Choroid plexus epithelial cell (primary cell): ENCODE measurements around the gene HSPB9.

Experiments used
- DNase-seq: peaks from one replicate; pipeline ENCODE4 v3.0.0-alpha.2; 2010; ENCODE audit warnings: low read depth
- H3K4me3 ChIP-seq: 2 replicates; pipeline ENCODE4 v1.5.1; 2011; ENCODE audit warnings: low read depth, mild to moderate bottlenecking, control low read depth, low read length, moderate library complexity
- CTCF ChIP-seq: conservative IDR thresholded peaks from 2 replicates; pipeline ENCODE4 v1.5.1; 2011; ENCODE audit warnings: low read depth, mild to moderate bottlenecking, control low read depth, inconsistent platforms, low read length, moderate library complexity

HSPB9 gene

GRCh38 chr17:42110301-42111264 lies 12.0 kb upstream of the HSPB9 start:
- no peak for TF ChIP-seq CTCF
- no peak overlapping the region for H3K4me3 ChIP-seq
- DNase-seq, result no peak

GRCh38 chr17:42111265-42111636 lies 11.4 kb upstream of the HSPB9 start:
- no peak for TF ChIP-seq CTCF
- no peak for DNase-seq
- no peak overlapping the region for H3K4me3 ChIP-seq

- TF ChIP-seq CTCF, result no peak
- DNase-seq, result peak; percentile 56
- peak overlapping the region; percentile 55 for H3K4me3 ChIP-seq
These were observed 10.6 kb upstream of the HSPB9 start for GRCh38 chr17:42111871-42112551.

- peak; percentile 95 for DNase-seq
- peak within 1 kb of the TSS; percentile 55 for H3K4me3 ChIP-seq
- no peak for TF ChIP-seq CTCF
These were observed 9.9 kb upstream of the HSPB9 start, which contains the start of gene DHX58 for GRCh38 chr17:42112552-42113176. TSS of gene DHX58 (minus strand) at chr17:42112714. CDS start at chr17:42111892, 822 bp downstream.

- H3K4me3 ChIP-seq, result no peak overlapping the region
- DNase-seq, result no peak
These were observed 9.1 kb upstream of the HSPB9 start for GRCh38 chr17:42113293-42114069.

More at GRCh38 chr17:42113293-42114069, 9.1 kb upstream of the HSPB9 start:
- TF ChIP-seq CTCF, result no peak
